Kidney (tissue), 14 donors: Measurements from ENCODE around the gene PLA2G6. TPM values are rescaled to one million over a fixed set of nuclear protein-coding genes. Genes with fewer than 3 reads are reported as not detected.
A peak's percentile ranks its signal among the peaks of the same experiment; 100 is the strongest.

ENCODE experiments used
- DNase-seq, 5 donors: peaks; one replicate each; pipeline ENCODE4 v3.0.0-alpha.2; 2013 to 2020
- FAIRE-seq: peaks from 2 replicates; lab custom pipeline; 2012; peaks lifted over from hg19 to GRCh38; lab: Jason Lieb, UNC
- H3K27ac ChIP-seq, 2 donors: one replicate each; pipeline ENCODE4 v1.7.0; 2013; ENCODE audit warnings: low read depth in 2 of 2, low read length in 2 of 2, inconsistent platforms in 1 of 2
- H3K27me3 ChIP-seq: one replicate; pipeline ENCODE4 v1.7.1; 2013; ENCODE audit warnings: low read length, inconsistent platforms; ENCODE audit not compliant: control insufficient read depth, insufficient read depth
- H3K36me3 ChIP-seq, 3 donors: one replicate each; pipeline versions ENCODE4 v1.7.0 to v1.7.1; 2013; ENCODE audit warnings: low read length in 3 of 3, control low read depth in 1 of 3, inconsistent platforms in 1 of 3; ENCODE audit not compliant: insufficient read depth in 3 of 3, control insufficient read depth in 2 of 3
- H3K4me1 ChIP-seq, 3 donors: one replicate each; pipeline versions ENCODE4 v1.7.0 to v1.7.1; 2013; ENCODE audit warnings: low read length in 3 of 3, inconsistent platforms in 1 of 3, low read depth in 1 of 3; ENCODE audit not compliant: control insufficient read depth in 2 of 3, insufficient read depth in 2 of 3
- H3K4me3 ChIP-seq, 3 donors: one replicate each; pipeline versions ENCODE4 v1.7.0 to v1.8.1; 2013; ENCODE audit warnings: low read length in 3 of 3, control low read depth in 1 of 3, inconsistent platforms in 1 of 3
- H3K9ac ChIP-seq, 3 donors: one replicate each; pipeline versions ENCODE4 v1.7.0 to v1.7.1; 2013; ENCODE audit warnings: low read length in 3 of 3, control low read depth in 1 of 3, inconsistent platforms in 1 of 3
- H3K9me3 ChIP-seq, 3 donors: one replicate each; pipeline versions ENCODE4 v1.7.0 to v1.7.1; 2013; ENCODE audit warnings: low read length in 3 of 3, control low read depth in 1 of 3, inconsistent platforms in 1 of 3; ENCODE audit not compliant: control insufficient read depth in 2 of 3, insufficient read depth in 1 of 3
- intact Hi-C: fragments of 100-400 bp; cut with DNase I; formaldehyde crosslinking; loops from one replicate; pipeline ENCODE4 v1.11.1; 2022
- polyA plus RNA-seq: library from polyadenylated mRNA; stranded (reverse); fragments of 350-450 nt; fragmentation: Illumina TruSeq; extraction: RNeasy Lipid Tissue Mini Kit (QIAGEN cat#74804); gene quantifications from one replicate; pipeline ENCODE4 v1.2.3, GENCODE V29; 2014; ENCODE audit warnings: low read depth, low replicate concordance; ENCODE audit not compliant: insufficient read depth
- total RNA-seq: library from RNA; stranded (reverse); fragmentation: NEBNext Ultra II Directional; extraction: Animal tissue kit (Norgen Biotek cat#: 25700); gene quantifications from one replicate; pipeline ENCODE4 v1.2.1, GENCODE V29; 2021
- TF ChIP-seq, protein P1 (sequence below): IDR thresholded peaks from 3 replicates; pipeline ENCODE4 v1.5.1; 2012; ENCODE audit warnings: mild to moderate bottlenecking, moderate library complexity, borderline replicate concordance; ENCODE audit not compliant: insufficient read depth; ENCODE audit errors: extremely low read depth
- donor health status: control.
- donor health status: control.
- donor health status: control.
- donor health status: control.
- donor health status: control.
- donor health status: DM: yes; HTN: yes; CAD: no.
- donor health status: Normal renal cell carcinoma (clear cell type).

Gene PLA2G6
- total and polyA plus RNA-seq, 2 donors from 2014 or later: 26.6 to 61.6 TPM

DNA sequence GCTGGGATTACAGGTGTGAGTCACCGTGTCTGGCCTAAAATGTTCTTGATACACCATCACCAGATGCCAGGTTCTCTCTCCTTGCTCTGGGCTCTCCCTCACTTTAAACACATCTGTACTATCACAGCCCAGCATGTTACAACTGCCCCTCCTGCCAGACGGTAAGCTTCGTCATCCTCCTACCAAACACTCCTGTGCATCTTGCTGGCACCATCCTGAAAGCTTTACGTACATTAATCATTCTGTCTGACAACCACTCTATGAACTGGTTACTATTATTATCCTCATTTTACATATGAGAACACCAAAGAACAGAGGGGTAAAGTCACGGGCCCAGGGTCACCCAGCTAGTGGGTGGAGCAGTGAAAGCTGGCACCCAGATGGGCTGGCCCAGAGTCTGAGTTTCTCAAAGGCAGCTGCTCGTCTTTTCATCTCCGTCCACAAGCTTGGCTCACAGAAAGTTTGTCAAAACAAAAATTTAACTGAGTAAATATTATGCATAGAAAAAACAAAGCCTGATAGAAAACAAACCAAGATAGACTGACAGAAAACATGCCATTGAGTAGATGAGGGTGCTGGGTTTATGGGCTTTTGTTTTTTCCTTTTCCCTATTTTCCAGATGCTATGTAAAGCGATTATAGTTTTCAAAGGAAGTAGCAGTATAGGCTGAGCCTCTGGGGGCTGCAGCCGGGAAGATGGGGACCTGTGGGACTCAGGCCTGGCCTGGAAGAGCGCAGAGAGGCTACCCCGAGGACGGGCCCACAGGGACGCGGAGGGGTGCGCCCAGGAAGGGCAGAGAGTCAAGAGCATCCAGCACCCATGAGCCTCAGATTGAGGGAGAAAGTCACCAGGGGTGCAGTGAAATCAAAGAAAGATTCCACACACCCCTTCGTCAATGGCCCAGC is 9.5 kb downstream of the PLA2G6 start:
- Histone ChIP-seq H3K9me3 (no peaks in the 10 kb centered on the region), H3K27ac (peak overlapping the region in 1 of 2 donors; percentile 67), H3K4me1 (peaks cover 0 to 17% (median 0%) of the 10 kb centered on the region in 3 donors), H3K36me3 (peaks cover 0 to 4% (median 0%) of the 10 kb centered on the region in 3 donors), H3K27me3 (no peaks in the 10 kb centered on the region), H3K4me3 (no peak overlapping the region), H3K9ac (no peak overlapping the region)
- peak in 2 of 5 donors; percentile 14 to 19 for DNase-seq
- intact Hi-C loops: no loop called here
- FAIRE-seq: no peak
- TF ChIP-seq, protein P1, sequence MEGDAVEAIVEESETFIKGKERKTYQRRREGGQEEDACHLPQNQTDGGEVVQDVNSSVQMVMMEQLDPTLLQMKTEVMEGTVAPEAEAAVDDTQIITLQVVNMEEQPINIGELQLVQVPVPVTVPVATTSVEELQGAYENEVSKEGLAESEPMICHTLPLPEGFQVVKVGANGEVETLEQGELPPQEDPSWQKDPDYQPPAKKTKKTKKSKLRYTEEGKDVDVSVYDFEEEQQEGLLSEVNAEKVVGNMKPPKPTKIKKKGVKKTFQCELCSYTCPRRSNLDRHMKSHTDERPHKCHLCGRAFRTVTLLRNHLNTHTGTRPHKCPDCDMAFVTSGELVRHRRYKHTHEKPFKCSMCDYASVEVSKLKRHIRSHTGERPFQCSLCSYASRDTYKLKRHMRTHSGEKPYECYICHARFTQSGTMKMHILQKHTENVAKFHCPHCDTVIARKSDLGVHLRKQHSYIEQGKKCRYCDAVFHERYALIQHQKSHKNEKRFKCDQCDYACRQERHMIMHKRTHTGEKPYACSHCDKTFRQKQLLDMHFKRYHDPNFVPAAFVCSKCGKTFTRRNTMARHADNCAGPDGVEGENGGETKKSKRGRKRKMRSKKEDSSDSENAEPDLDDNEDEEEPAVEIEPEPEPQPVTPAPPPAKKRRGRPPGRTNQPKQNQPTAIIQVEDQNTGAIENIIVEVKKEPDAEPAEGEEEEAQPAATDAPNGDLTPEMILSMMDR: no peak

DNA sequence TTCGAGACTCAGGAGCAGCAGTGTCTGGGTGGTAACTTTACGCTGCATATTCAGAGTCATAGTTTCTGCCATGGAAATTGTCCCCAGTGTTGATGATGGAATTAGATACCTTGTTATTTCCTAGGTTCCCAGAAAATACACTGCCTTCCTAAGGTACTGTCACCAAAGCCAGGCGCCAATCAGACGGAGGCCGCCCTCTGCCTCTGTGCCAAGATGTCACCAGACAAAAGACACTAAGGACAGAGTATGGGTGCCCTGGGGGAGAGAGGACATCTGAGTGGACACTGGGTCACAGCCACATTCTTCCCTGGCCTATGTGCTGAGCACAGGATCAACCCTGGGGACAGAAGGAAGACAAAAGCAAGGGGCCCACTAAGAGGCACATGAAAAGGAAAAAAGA is 11.2 kb downstream of the PLA2G6 start:
- no peak overlapping the region for H3K4me3 ChIP-seq
- TF ChIP-seq, protein P1: no peak
- H3K27ac ChIP-seq: no peak overlapping the region
- intact Hi-C loops: no loop called here
- no peak overlapping the region for H3K9ac ChIP-seq
- peak in 2 of 5 donors; percentile 11 to 26 for DNase-seq
- no peaks in the 10 kb centered on the region for H3K9me3 ChIP-seq
- peaks cover 0 to 4% (median 0%) of the 10 kb centered on the region in 3 donors for H3K36me3 ChIP-seq
- H3K4me1 ChIP-seq: peaks cover 0 to 8% (median 0%) of the 10 kb centered on the region in 3 donors
- no peak for FAIRE-seq
- no peaks in the 10 kb centered on the region for H3K27me3 ChIP-seq

DNA sequence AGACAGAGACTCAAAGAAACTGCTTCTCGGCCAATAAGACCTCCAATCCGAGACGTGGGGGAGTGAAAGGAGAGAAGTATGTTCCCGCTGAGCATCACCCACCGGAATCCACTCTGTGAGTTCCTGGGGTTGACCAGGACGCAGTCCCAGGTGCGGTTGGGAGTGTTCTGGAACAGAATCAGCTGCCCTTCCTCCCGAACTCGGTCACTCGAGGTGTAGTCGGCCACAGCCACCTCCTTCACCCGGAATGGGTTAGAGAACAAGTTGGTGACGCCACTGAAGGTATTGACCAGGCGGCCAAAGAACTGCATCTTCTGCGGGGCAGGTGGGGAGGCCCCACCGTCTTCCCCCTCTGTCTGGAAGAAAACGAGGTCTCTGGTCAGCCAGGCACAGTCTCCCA is 12.5 kb downstream of the PLA2G6 start:
- no peaks in the 10 kb centered on the region for H3K9me3 ChIP-seq
- no peak for FAIRE-seq
- no peak overlapping the region for H3K9ac ChIP-seq
- H3K4me1 ChIP-seq: peaks cover 0 to 12% (median 0%) of the 10 kb centered on the region in 3 donors
- peaks cover 0 to 4% (median 0%) of the 10 kb centered on the region in 3 donors for H3K36me3 ChIP-seq
- H3K4me3 ChIP-seq: no peak overlapping the region
- no peaks in the 10 kb centered on the region for H3K27me3 ChIP-seq
- no peak overlapping the region for H3K27ac ChIP-seq
- DNase-seq: peak in 2 of 5 donors; percentile 30 to 53
- intact Hi-C loops: no loop called here
- TF ChIP-seq, protein P1: no peak
